Ureter (tissue), 1 donor: Measurements from ENCODE around the gene HSPB7. TPM values are rescaled to one million over a fixed set of nuclear protein-coding genes. Genes with fewer than 3 reads are reported as not detected.
"Not testable (repeated sequence)": the region's sequence is repeated elsewhere in the genome, so short reads cannot be mapped to it uniquely, and the experiment has no call there.

Experiments used
- DNase-seq: peaks from one replicate; pipeline ENCODE4 v3.0.0-alpha.2; 2020; ENCODE audit warnings: low spot score
- total RNA-seq: library from RNA; stranded (reverse); gene quantifications from one replicate; pipeline ENCODE4 v1.2.4, GENCODE V29; 2023
- donor health status: DM: yes; HTN: yes; CAD: no.

The HSPB7 gene
- total RNA-seq = 36.2 TPM

DNA sequence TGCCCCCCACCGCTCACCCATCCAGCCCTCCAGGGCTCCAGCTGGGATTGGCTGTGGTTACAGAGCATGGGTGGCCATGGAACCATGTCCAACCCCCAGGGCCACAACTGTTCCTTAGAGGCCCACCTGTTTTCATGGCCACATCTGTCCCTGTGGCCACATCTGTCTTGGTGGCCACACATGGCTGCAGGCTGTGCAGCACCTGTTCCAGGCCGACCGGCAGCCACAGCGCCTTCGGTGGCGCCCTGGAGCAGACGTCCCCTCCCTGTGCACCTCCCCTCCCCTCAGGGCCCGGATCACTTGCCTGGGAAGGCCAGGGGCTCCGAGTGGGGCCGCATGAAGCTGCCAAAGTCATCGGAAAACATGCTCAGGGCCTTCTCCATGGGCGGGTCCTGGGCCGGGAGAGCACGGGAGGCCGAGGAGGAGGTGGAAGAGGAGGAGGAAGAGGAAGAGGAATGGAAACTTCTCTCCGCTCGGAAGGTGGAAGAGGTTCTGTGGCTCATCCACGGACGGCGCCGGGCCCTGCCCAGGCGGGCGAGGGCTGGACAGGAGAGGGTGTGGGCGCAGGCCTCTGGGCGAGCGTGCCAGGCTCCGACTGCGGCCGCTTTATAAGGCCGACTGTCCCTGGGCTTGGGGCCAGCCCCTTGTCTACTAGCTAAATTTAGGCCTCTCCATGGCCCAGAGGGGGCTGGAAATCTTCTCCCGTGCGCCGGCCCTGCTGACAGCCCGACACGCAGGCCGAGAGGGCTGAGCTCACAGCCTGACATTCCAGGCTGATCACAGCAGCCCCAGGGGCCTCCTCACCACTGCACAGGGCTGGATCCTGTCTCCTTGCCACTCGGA, at the start of gene HSPB7:
Gene HSPB7 (minus strand): TSS at position 583 of the 843 bp plus-strand sequence. CDS start 80 bp downstream, at position 503.
- DNase-seq = peak; percentile 87

DNA sequence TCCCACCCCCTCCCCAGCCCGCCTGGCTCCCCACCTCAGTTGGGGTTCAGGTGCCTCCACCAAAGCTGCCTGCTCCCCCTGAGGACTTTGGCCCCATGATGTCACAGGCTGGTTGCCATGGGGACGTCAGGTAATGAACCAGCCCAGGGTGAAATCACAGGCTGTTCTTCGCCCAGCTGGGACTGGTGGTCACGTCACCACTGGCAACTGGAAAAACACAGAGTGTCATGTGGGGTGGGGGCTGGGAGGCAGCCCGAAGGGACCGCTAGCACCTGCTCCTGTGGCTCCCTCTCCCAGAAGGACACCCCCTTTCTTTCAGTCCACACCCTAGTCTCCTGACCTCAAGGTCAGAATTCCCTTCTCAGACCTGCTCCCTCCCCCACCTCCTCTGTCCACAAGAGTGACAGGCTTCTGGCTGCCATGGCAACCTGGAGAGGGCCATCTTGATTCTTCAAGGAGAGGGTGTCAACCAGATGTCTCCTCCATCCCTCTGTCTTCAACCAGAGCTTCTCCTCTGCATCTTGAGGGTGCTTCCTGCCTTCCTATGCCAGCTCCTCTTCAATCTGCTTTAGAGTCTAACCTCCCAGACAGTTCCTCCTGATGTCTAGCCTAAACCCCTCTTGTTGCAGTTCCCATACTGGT, 49.4 kb upstream of the HSPB7 start:
- no peak for DNase-seq

DNA sequence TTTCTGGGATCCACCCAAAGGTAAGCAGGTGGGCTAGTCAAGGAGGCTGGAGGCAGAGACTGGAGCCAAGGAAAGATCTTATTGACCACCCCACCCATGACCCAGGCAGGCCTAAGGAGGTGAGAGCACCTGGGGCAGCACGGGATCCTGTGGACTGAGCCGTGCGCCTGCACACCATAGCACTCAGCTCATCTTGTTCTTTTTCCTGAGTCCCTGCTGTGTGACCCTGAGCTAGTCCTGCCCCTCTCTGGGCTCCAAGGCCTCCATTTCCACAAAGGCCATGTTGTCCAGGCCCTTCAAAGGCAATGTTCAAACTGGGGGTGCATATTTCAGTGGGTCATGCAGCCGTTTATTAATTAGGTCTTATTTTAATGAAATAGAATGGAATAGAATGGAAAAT, 48.4 kb upstream of the HSPB7 start:
- no peak for DNase-seq

DNA sequence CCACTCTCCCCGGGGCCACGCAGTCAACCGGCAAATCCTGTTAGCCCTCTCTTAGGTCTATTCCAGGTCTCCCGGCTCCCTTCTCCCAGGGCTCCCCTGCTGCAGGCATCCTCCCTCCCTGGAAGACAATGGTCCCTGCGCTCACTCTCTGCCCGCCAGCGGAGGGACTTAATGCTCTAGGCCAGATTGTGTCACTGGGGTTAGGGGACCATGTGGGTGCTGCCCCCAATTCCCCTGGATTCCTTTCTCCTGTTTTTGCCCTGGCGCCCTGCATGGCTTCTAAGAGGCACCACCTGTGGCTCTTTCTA, 47.4 kb upstream of the HSPB7 start:
- no peak for DNase-seq

DNA sequence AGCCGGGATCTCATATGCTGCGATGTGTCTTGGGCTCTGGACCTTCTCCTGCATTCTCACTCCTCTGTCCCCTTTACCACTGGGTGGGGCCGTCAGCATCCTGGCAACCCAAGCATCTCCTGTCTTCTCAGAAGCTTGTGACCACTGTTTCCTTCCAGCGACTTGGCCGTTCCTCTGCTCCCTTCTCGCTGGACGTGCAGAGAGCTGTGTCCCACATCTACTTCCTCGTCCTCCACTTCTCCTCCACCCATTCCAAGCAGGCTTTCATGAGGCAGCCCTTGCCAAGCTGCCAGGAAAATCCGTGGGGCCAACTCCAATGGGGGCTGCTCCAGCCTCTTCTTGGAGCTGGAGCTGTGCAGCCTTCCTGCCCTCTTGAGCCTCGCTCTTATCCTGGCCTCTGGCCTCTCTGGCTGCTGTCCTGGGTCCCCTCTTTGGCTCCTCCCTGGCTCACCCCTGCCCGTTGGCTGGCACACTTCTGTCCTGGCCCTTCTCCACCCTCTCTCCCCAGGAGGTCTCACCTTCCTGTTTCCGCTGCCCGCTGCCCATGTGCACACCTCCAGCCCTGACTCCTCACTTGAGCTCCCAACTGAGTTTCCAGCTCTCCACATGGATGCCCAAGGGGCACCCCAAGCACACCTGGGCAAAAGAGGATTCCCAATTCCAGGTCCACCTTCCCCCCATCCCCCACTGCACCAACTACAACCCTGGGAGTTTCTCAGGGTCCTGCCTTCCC, 46.9 kb upstream of the HSPB7 start:
- no peak for DNase-seq

DNA sequence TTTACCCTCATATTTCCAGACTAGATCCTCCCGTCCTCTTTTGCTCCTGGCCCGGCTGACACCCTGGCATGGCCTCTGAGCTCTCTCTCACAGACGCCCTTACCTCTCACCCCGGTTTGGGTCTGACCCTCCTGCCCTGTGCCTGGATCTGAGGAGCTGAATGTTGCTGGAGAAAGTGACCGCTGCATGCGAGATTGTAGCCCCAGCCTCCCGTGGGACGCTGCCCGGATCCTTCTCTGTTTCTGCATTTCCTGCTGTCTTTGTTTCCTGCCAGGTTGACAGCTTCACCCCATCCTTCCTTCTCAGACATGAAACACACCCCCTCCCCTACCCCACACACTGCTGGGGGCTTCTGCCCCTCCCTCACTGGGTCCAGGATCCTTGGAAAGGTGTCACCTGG, 46.1 kb upstream of the HSPB7 start:
- DNase-seq = no peak

DNA sequence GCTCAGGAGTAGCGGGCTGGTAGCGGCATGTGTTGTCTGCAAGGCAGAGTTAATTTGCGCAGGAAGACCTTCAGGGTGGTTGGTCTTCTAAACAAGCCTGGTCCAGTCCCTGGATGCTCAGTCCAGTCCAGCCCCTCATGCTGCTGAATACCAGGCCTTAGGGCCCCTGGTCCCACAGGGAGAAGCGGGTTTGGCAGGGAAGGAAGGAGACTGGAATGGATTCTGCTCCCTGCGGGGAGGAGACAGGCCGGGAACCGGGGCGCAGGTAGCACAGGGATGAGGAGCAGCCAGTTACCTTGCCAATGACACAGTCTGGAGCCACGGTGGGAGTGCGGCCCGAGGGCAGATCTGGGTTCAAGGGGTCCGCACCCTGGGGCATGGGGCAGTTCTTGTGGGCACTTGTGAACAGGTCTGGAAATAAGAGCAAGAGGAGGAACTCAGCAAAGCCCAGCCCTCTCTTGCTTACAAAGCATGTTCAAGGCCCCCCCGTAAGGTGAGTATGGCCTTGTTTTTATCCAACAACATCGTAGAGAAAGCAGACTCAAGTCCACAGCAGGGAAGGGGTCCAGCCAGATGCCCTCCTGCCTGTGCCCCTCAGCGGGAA, 45.5 kb upstream of the HSPB7 start:
- DNase-seq = no peak

DNA sequence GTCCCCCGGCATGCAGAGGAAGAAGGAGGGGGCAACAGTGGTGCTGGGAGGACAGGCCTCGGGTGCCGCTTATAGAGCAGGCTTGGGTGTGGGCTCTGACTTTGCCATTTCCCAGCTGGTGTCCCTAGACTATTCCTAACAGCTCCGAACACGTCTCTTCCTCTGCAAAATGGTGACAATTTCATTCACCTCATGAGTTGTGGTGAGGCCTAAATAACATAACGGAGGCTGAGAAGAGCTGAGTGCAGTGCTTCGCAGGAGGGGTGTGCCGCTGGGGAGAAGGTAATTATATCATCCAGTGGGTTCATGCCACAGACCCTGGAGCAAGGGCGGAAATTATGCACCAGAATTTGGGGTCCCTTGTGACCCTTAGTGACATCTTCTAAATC, 44.8 kb upstream of the HSPB7 start:
- DNase-seq = not testable (repeated sequence)

DNA sequence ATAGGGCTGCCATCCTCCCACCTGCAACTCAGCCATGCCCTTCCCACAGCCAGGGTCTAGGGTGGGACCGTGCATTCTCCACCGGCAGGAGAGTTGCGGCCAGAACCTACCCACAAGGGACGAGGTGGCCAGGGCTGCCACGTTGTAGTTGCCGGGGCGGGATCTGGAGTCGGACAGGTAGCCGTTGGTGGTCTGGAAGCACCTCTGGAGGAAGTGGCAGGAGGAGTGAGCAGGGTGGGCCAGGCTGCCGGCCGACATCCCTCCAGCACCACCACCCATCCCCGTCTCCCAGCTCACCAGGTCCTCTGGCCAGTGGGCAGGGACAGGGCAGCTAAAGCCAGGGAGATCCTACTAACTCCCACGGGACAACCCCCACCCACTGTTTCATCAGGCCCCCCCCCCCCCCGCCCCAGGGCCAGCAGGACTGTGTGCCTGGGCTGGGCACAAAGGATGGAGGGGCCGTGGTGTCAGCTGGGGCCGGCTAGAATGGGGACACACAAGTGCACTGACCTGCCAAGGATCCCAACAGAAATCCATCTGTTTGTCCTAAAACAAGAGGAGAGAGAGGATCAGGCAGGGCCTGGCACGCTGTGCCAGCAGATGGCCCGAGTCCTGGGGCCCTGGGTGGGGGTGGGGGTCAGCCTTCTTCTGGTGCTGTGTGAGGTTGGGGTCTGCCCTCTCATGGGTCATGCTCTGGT, 44.3 kb upstream of the HSPB7 start:
- DNase-seq = not testable (repeated sequence)

DNA sequence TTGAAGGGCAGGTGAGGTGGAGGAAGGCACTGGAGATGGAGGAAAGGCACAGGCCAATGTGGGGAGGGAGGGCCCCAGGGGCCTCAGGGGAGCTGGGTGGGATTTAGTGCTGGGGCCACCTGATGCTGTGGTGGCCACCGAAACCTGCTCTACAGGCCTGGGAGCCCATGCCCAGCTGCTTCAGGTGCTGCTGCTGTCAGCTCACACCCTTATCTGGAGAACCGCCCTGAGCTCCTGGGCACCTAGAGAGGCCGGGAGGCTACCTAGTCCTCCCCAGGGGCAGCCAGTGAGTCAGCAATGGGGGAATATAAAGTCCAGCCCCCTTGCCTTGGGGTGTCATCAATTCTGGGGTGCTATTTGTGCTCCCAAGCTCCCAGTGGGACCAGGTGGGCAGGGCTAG, 43.4 kb upstream of the HSPB7 start:
- DNase-seq = no peak

DNA sequence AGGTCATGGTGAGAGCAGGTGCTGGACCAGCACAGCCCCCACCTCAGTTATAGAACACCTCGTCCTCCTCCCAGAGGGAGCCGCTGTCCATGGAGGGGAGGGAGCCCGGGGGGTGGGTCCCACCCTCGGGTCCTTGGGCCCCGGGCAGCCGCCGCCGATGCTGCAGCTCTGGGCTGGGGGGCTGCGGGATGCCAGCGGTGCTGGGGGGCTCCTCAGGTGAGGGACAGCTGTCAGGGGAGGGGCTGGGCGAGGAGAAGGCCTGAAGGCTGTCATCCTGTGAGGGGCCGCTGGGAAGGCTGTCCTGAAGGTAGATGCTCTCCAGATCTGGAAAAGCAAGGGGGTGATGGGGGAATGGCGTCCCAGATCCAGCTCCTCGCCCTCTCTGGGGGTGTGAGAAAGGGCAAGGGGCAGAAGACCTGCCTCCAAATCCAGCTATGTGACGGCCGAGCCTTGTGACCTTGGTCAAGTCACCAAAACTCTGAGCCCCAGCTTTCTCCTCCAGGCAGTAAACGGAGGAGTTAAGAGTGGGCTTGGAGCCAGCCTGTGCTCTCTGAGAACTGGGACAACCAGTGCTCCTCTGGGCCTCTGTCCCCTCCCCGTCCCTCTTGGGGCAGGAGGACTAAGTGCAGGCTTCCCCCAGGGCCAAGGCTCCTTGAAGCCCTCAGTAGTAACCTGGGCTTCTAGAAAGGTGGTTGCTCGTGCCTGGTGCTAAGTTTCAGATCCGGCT, 40.7 kb upstream of the HSPB7 start:
- DNase-seq = not testable (repeated sequence)

DNA sequence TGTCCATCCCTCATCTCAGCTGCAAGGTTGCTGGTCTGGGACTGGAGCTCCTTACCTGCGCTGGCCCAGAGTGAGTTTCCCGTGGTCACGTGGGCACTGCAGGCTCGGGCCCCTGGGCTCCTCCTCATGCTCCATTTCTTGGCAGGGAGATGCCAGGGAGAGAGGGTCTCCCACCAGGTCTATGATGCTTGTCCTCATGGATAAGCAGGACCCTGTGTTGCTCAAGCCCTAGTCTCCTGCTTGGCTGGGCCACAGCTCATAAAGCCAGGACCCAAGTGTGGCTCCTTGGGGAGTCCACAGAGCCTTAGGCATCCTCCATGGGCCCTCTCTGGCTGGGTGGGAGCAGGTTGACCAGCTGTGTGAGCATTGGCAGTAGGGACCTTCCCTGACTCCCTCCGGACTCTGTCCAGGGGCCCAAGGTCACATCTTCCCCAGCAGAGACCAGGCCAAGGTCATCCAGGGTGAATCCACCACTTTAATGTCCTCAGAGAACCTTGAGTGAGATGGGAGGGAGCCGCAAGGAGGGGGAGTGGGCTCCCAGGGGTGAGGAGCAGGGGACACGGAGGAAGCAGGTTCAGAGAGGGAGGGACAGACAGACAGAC, 39.6 kb upstream of the HSPB7 start:
- DNase-seq = not testable (repeated sequence)

DNA sequence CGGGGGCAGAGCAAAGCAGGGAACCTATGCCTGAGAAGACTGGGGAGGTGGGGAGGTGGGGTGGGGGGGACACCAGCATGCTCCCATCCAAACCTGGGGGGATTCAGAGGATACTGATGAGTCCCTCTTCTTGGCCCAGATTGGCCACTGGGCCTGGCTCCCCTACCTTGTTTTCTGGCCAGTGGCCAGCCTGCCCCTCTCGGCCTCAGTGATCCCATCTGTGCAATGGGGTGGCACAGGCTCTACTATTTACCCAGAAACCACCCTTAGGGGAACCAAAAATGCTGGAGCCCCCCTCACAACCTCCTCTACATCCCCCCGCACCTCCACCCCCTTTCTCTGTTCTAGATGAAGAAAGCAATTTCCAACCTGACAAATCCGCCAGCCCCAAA, 38.7 kb upstream of the HSPB7 start:
- not testable (repeated sequence) for DNase-seq

DNA sequence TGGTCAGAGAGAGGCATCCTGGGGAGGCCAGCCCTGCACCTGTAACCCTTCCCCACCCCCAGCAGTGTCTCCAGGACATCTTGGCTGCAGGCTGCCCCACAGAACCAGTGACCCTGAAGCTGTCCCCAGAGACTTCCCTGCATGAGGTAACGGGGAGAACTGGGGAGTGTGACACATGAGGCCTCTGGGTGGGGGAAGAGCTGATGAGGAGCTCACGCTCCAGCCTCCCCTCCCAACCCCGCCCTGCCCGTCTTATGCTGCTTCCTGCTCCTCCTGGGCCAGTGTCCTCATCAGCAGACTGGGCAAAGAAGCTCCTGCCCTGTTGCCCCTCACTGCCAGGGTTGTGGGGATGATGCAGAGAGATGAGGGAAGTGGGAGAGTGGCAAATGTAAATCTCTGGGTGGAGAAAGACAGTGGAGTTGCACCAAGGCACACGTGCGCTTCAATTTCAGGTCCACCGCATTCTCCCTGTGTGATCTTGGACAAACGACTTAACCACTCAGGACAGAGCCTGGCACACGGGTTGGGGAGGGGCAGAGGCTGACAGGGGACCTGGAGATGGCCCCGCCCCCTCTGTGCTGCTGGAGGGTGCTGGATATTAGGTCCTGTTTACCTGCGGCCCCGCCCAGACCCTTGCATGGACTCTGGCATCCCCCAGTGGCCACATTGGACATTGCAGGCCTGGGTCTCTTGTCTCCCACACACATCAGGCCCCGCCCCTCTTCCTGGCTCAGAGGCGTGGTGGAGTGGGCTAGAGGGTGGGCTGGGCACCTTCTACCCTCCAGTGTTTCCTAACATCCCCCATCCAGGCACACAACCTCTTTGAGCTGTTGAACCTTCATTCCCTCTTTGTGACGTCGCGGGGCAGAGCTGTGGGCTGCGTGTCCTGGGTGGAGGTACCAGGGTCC, 38.0 kb upstream of the HSPB7 start:
- DNase-seq = peak; percentile 87

DNA sequence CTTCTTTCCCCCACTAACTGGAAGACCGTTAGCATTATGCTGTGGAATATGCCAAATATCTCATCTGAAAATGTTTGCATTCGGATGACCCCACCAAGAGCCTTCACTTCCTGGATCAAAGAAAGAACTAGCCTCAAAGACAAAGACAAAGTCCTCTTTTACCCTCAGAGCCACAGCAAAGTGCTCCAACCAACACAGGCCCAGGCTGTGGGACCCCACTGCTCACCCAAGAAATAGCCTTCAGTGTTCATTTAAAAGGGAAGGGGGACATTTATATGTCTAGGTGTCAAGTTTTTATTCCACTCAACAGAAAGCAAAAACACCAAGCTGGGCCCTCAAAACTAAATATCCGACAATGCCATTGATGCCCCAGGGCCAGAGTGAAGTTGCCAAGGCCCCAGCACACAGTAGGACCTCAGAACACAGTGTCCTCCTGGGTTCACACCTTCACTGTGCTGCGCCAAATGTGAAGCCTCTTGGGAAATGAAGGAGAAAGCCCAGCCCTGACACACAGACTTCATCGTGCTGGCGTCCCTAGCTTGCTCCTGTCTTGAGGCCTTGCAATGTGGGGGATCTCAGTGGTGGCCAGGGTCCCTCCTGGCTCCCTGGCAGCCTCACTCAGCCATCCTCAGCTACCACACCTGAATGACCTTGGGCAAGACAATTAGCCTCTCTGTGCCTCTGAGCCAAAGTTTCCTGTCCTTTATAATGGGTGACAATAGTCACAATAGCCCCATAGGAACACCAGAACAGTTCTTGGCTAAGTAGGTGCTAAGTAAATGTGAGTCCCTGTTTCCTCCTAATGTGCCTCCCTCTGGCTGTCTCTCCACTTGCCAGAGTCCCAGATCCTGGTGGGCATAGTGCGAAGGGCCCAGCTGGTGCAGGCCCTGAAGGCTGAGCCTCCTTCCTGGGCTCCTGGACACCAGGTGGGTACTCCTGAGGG, 37.0 kb upstream of the HSPB7 start:
- DNase-seq = no peak

DNA sequence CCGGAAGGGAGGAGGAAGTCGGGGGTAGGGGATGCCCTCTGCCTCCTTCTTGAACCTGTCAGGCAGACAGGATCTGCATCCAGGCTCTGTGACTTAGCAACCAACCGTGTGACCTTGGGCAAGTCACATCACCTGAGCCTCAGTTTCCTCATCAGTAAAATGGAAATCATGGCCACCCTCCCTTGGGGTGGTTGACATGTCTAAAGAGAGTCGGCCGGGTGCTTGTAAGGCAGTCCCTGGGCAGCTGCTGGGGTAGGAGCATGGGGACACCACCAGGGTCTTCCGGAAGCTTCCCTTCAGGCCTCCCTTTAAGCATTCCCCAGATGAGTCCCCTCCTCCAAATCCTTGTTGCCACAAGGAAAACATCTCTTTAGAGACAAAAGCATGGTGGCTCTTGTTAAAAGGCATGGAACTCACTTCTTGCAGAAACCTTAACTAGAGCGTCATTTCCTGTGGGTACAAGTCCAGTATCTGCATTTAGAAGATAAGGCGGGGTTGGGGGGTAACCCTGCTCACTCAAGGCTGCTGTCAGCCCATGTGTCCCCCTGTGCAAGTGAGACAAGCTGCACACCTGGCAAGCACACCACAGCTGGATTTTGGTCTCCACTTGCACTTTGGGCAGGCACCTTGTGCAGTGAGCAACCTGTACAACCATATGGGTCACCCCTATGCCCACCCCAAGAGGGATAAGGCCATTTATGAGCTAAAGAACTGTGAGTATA, 36.1 kb upstream of the HSPB7 start:
- no peak for DNase-seq

DNA sequence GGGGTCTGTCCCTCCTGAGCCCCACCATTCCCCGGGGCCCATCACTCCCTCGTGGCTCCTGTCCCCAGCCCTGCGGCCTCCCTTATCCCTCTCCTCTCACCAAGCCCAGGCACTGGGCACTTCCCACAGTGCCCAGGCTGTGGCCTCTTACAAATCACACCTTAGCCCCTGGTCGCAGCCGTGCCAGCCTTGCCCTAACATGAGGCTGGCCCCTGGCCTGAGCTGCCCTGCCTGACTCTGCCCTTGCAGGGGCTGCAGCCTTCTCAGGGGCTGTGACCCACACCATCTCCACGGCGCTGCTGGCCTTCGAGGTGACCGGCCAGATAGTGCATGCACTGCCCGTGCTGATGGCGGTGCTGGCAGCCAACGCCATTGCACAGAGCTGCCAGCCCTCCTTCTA, 34.1 kb upstream of the HSPB7 start:
- DNase-seq = not testable (repeated sequence)

DNA sequence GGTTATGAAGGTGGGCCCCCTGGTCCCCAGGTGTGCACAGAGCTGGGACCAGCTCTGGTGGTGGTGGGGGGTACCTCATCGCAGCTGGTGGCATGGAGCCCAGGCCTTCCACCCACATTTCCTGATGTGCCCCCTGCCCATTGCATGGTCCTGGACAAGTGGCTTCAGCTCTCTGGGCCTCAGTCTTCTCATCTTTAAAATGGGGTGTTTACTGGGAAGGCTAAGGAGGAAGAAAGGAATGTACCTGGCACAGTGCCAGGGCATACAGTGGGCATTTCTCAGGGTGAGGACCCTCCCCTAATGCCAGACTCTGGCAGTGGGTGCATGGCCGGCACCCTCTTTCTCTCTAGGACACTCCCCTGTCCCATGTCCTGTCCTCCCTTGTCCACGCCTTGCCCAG, 33.2 kb upstream of the HSPB7 start:
- no peak for DNase-seq
